Mesenchymal stem cell (in vitro differentiated cells and primary cell): ENCODE results near the gene PCSK6.

Experiments used
- DNase-seq: peaks from one replicate; pipeline ENCODE4 v3.0.0-alpha.2; 2013
- H2AFZ ChIP-seq: one replicate; pipeline ENCODE4 v1.6.1; 2013; ENCODE audit warnings: low read depth, mild to moderate bottlenecking, control low read depth, inconsistent platforms, low read length, moderate library complexity
- H2AK5ac ChIP-seq: 2 replicates; pipeline ENCODE4 v1.6.1; 2013; ENCODE audit warnings: low read length, moderate library complexity, mild to moderate bottlenecking, inconsistent platforms; ENCODE audit not compliant: severe bottlenecking
- H2BK120ac ChIP-seq: one replicate; pipeline ENCODE4 v1.6.1; 2013; ENCODE audit warnings: low read depth, mild to moderate bottlenecking, inconsistent platforms, low read length, moderate library complexity
- H2BK12ac ChIP-seq, 2 experiments: one replicate each; pipeline ENCODE4 v1.6.1; 2013; ENCODE audit warnings: inconsistent platforms in 2 of 2, low read length in 2 of 2, mild to moderate bottlenecking in 2 of 2, moderate library complexity in 2 of 2, control low read depth in 1 of 2
- H2BK15ac ChIP-seq: one replicate; pipeline ENCODE4 v1.6.1; 2013; ENCODE audit warnings: mild to moderate bottlenecking, low read depth, inconsistent platforms; ENCODE audit not compliant: poor library complexity, severe bottlenecking
- H2BK5ac ChIP-seq: 2 replicates; pipeline ENCODE4 v1.6.1; 2013; ENCODE audit warnings: low read depth, mild to moderate bottlenecking, low read length, control low read depth, inconsistent platforms; ENCODE audit not compliant: poor library complexity, severe bottlenecking
- H3K14ac ChIP-seq, 2 experiments: one replicate each; pipeline ENCODE4 v1.6.1; 2013; ENCODE audit warnings: inconsistent platforms in 2 of 2, low read length in 2 of 2, control low read depth in 1 of 2, mild to moderate bottlenecking in 1 of 2, moderate library complexity in 1 of 2
- H3K18ac ChIP-seq, 2 experiments: one replicate each; pipeline ENCODE4 v1.6.1; 2013; ENCODE audit warnings: inconsistent platforms in 2 of 2, low read length in 2 of 2, control low read depth in 1 of 2, low read depth in 1 of 2, mild to moderate bottlenecking in 1 of 2
- H3K23ac ChIP-seq, 2 experiments: one replicate each; pipeline ENCODE4 v1.6.1; 2013; ENCODE audit warnings: inconsistent platforms in 2 of 2, low read length in 2 of 2, mild to moderate bottlenecking in 2 of 2, moderate library complexity in 2 of 2, control low read depth in 1 of 2
- H3K27ac ChIP-seq: 2 replicates; pipeline ENCODE4 v1.5.1; 2013; ENCODE audit warnings: mild to moderate bottlenecking, moderate library complexity, low read length, control low read depth, inconsistent platforms; ENCODE audit not compliant: poor library complexity, severe bottlenecking
- H3K27me3 ChIP-seq, 2 experiments: 2 replicates each; pipeline versions ENCODE4 v1.6.1 to v1.7.0; 2013; ENCODE audit warnings: low read length in 2 of 2, mild to moderate bottlenecking in 2 of 2, moderate library complexity in 2 of 2, control low read depth in 1 of 2, inconsistent platforms in 1 of 2; ENCODE audit not compliant: control insufficient read depth in 1 of 2, insufficient read depth in 1 of 2
- H3K36me3 ChIP-seq, 2 experiments: 2 replicates each; pipeline versions ENCODE4 v1.6.1 to v1.7.0; 2013; ENCODE audit warnings: low read length in 2 of 2, control low read depth in 1 of 2, inconsistent platforms in 1 of 2, low read depth in 1 of 2, mild to moderate bottlenecking in 1 of 2; ENCODE audit not compliant: insufficient read depth in 2 of 2, control insufficient read depth in 1 of 2
- H3K4ac ChIP-seq, 2 experiments: one replicate each; pipeline ENCODE4 v1.6.1; 2013; ENCODE audit warnings: inconsistent platforms in 2 of 2, low read length in 2 of 2, mild to moderate bottlenecking in 2 of 2, moderate library complexity in 2 of 2, control low read depth in 1 of 2, low read depth in 1 of 2
- H3K4me1 ChIP-seq: 2 replicates; pipeline ENCODE4 v1.6.1; 2013; ENCODE audit warnings: low read depth, low read length, control low read depth; ENCODE audit not compliant: control insufficient read depth, insufficient read depth
- H3K4me2 ChIP-seq: 2 replicates; pipeline ENCODE4 v1.6.1; 2013; ENCODE audit warnings: low read length, mild to moderate bottlenecking, inconsistent platforms; ENCODE audit not compliant: poor library complexity, severe bottlenecking
- H3K4me3 ChIP-seq, 2 experiments: 2 replicates each; pipeline versions ENCODE4 v1.5.1 to v1.7.0; 2013; ENCODE audit warnings: low read length in 2 of 2, mild to moderate bottlenecking in 2 of 2, control low read depth in 1 of 2, low read depth in 1 of 2; ENCODE audit not compliant: insufficient read depth in 1 of 2
- H3K79me1 ChIP-seq: replicated peaks from 2 replicates; pipeline ENCODE4 v1.6.1; 2013; ENCODE audit warnings: mild to moderate bottlenecking, control low read depth, low read length, inconsistent platforms; ENCODE audit not compliant: poor library complexity, severe bottlenecking
- H3K9ac ChIP-seq: 2 replicates; pipeline ENCODE4 v1.7.0; 2013; ENCODE audit warnings: mild to moderate bottlenecking, low read length, moderate library complexity
- H3K9me3 ChIP-seq: 2 replicates; pipeline ENCODE4 v1.7.0; 2013; ENCODE audit warnings: mild to moderate bottlenecking, low read length; ENCODE audit not compliant: control insufficient read depth
- H4K8ac ChIP-seq: one replicate; pipeline ENCODE4 v1.6.1; 2013; ENCODE audit warnings: inconsistent platforms, mild to moderate bottlenecking, low read length, moderate library complexity
- H4K91ac ChIP-seq: one replicate; pipeline ENCODE4 v1.6.1; 2013; ENCODE audit warnings: mild to moderate bottlenecking, low read length, inconsistent platforms
- WGBS: methylation state at CpG from one replicate; pipeline ENCODE4 v1.1.7; 2013; ENCODE audit warnings: mixed read lengths; 5-methylcytosine and 5-hydroxymethylcytosine counted together

PCSK6 gene

DNA sequence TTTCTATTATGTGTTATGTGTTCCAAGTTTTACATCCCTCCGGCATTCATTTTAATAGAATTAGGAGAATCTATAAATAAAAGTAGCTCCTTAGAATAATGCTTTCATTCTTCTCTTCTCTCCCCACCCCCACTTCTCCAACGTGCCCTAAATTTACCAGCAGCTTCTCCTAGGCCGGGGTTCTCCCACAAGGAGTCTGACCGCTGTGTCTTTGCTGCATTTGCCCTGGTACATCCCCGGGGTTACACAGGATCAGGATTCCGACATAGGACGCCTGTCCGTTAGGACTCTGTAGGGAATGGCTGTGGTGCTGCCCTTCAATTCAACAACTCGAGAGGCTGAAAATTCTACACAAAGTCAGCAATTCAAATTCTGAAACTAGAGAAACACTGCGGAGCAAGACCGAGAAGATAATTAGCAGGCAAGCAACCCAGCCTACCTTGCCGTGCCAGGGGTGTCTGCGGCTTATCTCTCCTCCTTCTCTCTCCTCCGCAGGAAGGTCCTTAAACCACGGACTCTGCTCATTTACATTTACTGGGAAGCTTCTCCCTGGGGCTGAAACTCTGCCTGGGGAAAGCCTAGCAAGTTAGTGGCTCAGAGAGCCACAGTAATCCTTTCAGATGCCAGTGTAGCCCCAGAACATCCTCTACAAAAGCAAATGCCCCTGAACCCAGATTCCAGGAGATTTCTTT is 18.8 kb downstream of the PCSK6 start:
- H3K4ac ChIP-seq, result no peak overlapping the region
- H2AFZ ChIP-seq, result no peak overlapping the region
- H3K23ac ChIP-seq, result no peak overlapping the region
- no peak overlapping the region for H2BK120ac ChIP-seq
- H3K9me3 ChIP-seq, result peaks cover 4% of the 10 kb centered on the region
- no peak overlapping the region for H3K27ac ChIP-seq
- H3K9ac ChIP-seq, result no peak overlapping the region
- DNase-seq, result no peak
- 65% methylated on average over 14 of the region's 15 CpGs for WGBS
- no peak overlapping the region for H4K8ac ChIP-seq
- H4K91ac ChIP-seq, result no peak overlapping the region
- no peak overlapping the region for H3K4me3 ChIP-seq
- H3K4me1 ChIP-seq, result no peaks in the 10 kb centered on the region
- H2BK5ac ChIP-seq, result no peak overlapping the region
- no peak overlapping the region for H3K18ac ChIP-seq
- no peak overlapping the region for H2BK15ac ChIP-seq
- H3K79me1 ChIP-seq, result no peaks in the 10 kb centered on the region
- H3K36me3 ChIP-seq, result no peaks in the 10 kb centered on the region
- no peak overlapping the region for H3K14ac ChIP-seq
- H2AK5ac ChIP-seq, result no peak overlapping the region
- H3K4me2 ChIP-seq, result no peak overlapping the region
- no peak overlapping the region for H2BK12ac ChIP-seq
- peaks cover 0 to 35% of the 10 kb centered on the region in 2 experiments for H3K27me3 ChIP-seq

DNA sequence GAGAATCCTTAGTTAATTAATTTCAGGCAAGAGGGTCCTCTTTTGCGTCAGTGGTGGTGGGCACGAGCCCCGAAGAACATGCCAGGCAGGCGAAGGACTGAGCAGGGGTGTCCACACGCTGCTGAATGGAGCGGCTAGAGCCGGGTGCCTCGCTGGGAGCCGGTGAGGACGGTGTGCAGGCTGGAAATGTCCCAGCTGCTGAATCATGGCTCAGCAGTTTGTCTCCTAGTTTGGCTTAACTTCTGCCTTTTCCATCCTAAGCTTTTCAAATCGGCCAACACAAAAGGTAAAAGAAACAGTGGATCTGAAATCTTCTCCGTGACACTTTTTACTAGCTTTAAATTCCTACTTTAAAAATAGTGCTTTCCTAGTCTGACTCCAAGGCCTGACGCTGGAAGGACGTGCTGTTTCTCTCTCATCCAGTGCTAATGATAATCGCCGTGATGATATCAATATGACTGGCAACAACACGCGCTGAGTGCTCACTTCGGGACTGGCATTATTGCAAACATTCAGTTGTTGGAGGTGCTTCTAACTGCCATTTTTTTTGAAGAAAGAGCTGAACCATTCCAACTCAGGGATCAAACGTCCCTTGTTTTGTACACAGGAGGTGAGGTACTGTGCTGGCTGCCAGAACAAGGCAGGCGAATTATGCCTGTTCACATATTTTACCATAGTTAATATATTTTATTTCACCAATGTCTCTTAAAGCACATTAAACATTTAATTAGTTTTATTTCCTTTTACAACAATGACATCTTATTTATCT is 19.8 kb downstream of the PCSK6 start:
- H3K9ac ChIP-seq, result no peak overlapping the region
- H3K4me1 ChIP-seq, result no peaks in the 10 kb centered on the region
- H3K4me3 ChIP-seq, result no peak overlapping the region
- H3K14ac ChIP-seq, result no peak overlapping the region
- no peak overlapping the region for H2AK5ac ChIP-seq
- H3K23ac ChIP-seq, result no peak overlapping the region
- 88% methylated on average over 19 of the region's 21 CpGs for WGBS
- peaks cover 4% of the 10 kb centered on the region for H3K9me3 ChIP-seq
- H4K91ac ChIP-seq, result no peak overlapping the region
- peaks cover 0 to 41% of the 10 kb centered on the region in 2 experiments for H3K27me3 ChIP-seq
- H2BK120ac ChIP-seq, result no peak overlapping the region
- H3K27ac ChIP-seq, result no peak overlapping the region
- H3K4ac ChIP-seq, result no peak overlapping the region
- no peak overlapping the region for H2AFZ ChIP-seq
- no peak overlapping the region for H3K4me2 ChIP-seq
- DNase-seq, result no peak
- no peaks in the 10 kb centered on the region for H3K36me3 ChIP-seq
- H2BK12ac ChIP-seq, result no peak overlapping the region
- H4K8ac ChIP-seq, result no peak overlapping the region
- no peak overlapping the region for H3K18ac ChIP-seq
- no peaks in the 10 kb centered on the region for H3K79me1 ChIP-seq
- no peak overlapping the region for H2BK15ac ChIP-seq
- no peak overlapping the region for H2BK5ac ChIP-seq

DNA sequence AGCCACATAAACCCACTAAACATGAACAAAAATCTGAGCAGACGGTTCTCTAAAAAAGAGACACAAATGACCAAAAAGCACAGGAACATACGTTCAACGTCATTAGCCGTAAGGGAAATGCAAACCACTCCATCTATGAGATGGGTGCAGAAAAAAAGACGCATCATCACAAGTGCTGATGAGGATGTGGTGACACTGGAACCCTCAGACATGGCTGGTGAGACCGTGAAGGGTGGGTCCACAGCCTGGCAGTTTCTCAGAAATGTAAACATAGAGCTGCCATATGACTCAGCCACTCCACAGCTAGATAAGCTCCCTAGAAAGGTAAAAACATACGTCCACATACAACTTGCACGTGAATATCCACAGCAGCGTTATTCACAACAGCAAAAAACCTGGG is 23.3 kb downstream of the PCSK6 start:
- Histone ChIP-seq H3K4me3 (no peak overlapping the region), H2BK5ac (no peak overlapping the region), H2BK12ac (no peak overlapping the region), H3K23ac (no peak overlapping the region), H3K9ac (no peak overlapping the region), H4K91ac (no peak overlapping the region), H3K18ac (no peak overlapping the region), H2AFZ (no peak overlapping the region), H3K79me1 (no peaks in the 10 kb centered on the region), H2AK5ac (no peak overlapping the region), H3K4me1 (no peaks in the 10 kb centered on the region), H3K4ac (no peak overlapping the region), H2BK120ac (no peak overlapping the region), H3K36me3 (no peaks in the 10 kb centered on the region), H3K27ac (no peak overlapping the region), H4K8ac (no peak overlapping the region), H3K4me2 (no peak overlapping the region), H3K14ac (no peak overlapping the region), H3K9me3 (peaks cover 4% of the 10 kb centered on the region), H2BK15ac (no peak overlapping the region), H3K27me3 (peaks cover 0 to 35% of the 10 kb centered on the region in 2 experiments)
- DNase-seq, result no peak
- 86% methylated on average over 9 of the region's 9 CpGs for WGBS

DNA sequence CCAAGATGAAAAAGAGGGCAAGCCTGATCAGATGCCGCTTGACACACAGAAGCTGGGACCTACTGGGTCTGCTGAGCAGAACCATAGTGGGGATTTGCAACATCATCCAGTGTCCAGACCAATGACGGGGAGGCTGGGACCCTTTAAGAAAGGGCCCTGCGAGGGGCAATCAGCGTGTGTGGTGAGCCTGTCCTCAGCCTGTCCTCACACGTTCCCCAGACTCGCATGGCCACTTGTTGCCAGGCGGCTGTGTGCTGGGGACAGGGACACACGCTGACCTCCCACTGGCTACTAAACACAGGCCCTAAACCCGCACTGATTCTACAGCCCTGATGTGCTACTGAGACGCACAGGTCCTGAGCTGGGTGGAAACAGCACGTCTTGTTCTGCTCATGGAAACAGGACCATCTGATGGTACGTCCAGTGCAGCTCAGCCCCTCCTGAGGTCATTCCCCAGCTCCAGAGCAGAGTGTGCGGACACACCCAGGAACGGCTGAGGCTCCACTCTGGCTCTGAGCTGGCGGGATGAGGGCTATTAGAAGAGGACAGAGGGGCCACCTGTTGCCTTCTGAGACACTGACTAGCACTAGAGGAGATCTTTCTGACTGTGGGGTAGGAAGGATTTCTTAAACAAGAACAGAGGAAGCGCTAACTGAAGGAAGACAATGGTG is 24.4 kb downstream of the PCSK6 start:
- Histone ChIP-seq H4K8ac (no peak overlapping the region), H2BK12ac (no peak overlapping the region), H4K91ac (no peak overlapping the region), H3K9ac (no peak overlapping the region), H2BK15ac (no peak overlapping the region), H2AK5ac (no peak overlapping the region), H2BK120ac (no peak overlapping the region), H3K23ac (no peak overlapping the region), H2AFZ (no peak overlapping the region), H3K27me3 (peaks cover 0 to 30% of the 10 kb centered on the region in 2 experiments), H3K4me3 (no peak overlapping the region), H3K36me3 (no peaks in the 10 kb centered on the region), H3K4ac (no peak overlapping the region), H3K18ac (no peak overlapping the region), H3K4me2 (no peak overlapping the region), H3K14ac (no peak overlapping the region), H3K27ac (no peak overlapping the region), H3K79me1 (no peaks in the 10 kb centered on the region), H2BK5ac (no peak overlapping the region), H3K4me1 (no peaks in the 10 kb centered on the region), H3K9me3 (peaks cover 4% of the 10 kb centered on the region)
- no peak for DNase-seq
- 87% methylated on average over 16 of the region's 16 CpGs for WGBS
